Skeletal muscle cell (primary cell): ENCODE measurements around the gene GUCA2B.
A peak's percentile ranks its signal among the peaks of the same experiment; 100 is the strongest.

Experiments
- DNase-seq: peaks from one replicate; pipeline ENCODE4 v3.0.0-alpha.2; 2010; ENCODE audit warnings: low read depth
- H3K4me3 ChIP-seq: 2 replicates; pipeline ENCODE4 v1.5.1; 2011; ENCODE audit warnings: low read depth, mild to moderate bottlenecking, control low read depth, low read length, moderate library complexity

Gene GUCA2B

GRCh38 chr1:42164551-42165420 is 11.6 kb downstream of the GUCA2B start, which contains the start of gene GUCA2A:
Gene GUCA2A, minus strand, starts transcription at chr1:42164745. Its CDS starts 33 bp downstream, at chr1:42164712.
- no peak within 1 kb of the TSS for H3K4me3 ChIP-seq
- DNase-seq: no peak

GRCh38 chr1:42165511-42166210 is 12.5 kb downstream of the GUCA2B start:
- no peak for DNase-seq
- no peak overlapping the region for H3K4me3 ChIP-seq

GRCh38 chr1:42167611-42168390 is 14.6 kb downstream of the GUCA2B start:
- DNase-seq: no peak
- no peak overlapping the region for H3K4me3 ChIP-seq

- DNase-seq: no peak
Measured at GRCh38 chr1:42168391-42168670, 15.1 kb downstream of the GUCA2B start.

GRCh38 chr1:42168763-42169162 is 15.6 kb downstream of the GUCA2B start:
- no peak for DNase-seq
- H3K4me3 ChIP-seq: no peak overlapping the region

More at GRCh38 chr1:42168391-42168670, 15.1 kb downstream of the GUCA2B start:
- H3K4me3 ChIP-seq: no peak overlapping the region

- DNase-seq: no peak
- H3K4me3 ChIP-seq: no peak overlapping the region
Measured at GRCh38 chr1:42170779-42171621, 17.8 kb downstream of the GUCA2B start.

- DNase-seq: no peak
- H3K4me3 ChIP-seq: no peak overlapping the region
Measured at GRCh38 chr1:42171679-42172266, 18.6 kb downstream of the GUCA2B start.

GRCh38 chr1:42172381-42173133 is 19.3 kb downstream of the GUCA2B start:
- H3K4me3 ChIP-seq: no peak overlapping the region
- DNase-seq: no peak

GRCh38 chr1:42173155-42173933 is 20.1 kb downstream of the GUCA2B start:
- H3K4me3 ChIP-seq: no peak overlapping the region
- DNase-seq: no peak

GRCh38 chr1:42173961-42174735 is 20.9 kb downstream of the GUCA2B start:
- H3K4me3 ChIP-seq: no peak overlapping the region
- DNase-seq: no peak

- no peak for DNase-seq
- no peak overlapping the region for H3K4me3 ChIP-seq
Measured at GRCh38 chr1:42175314-42176054, 22.3 kb downstream of the GUCA2B start.

GRCh38 chr1:42176902-42177519 is 23.8 kb downstream of the GUCA2B start:
- H3K4me3 ChIP-seq: no peak overlapping the region
- no peak for DNase-seq

GRCh38 chr1:42177541-42177981 is 24.4 kb downstream of the GUCA2B start:
- DNase-seq: peak; percentile 94
- H3K4me3 ChIP-seq: no peak overlapping the region

- DNase-seq: no peak
- no peak overlapping the region for H3K4me3 ChIP-seq
Measured at GRCh38 chr1:42178249-42178648, 25.0 kb downstream of the GUCA2B start.

- DNase-seq: no peak
- H3K4me3 ChIP-seq: no peak overlapping the region
Measured at GRCh38 chr1:42179275-42179674, 26.1 kb downstream of the GUCA2B start.

GRCh38 chr1:42179900-42180329 is 26.7 kb downstream of the GUCA2B start:
- no peak for DNase-seq
- no peak overlapping the region for H3K4me3 ChIP-seq
